Transverse colon (tissue), 4 donors: ENCODE measurements around the gene FGD4.

Experiments
- POLR2AphosphoS5 ChIP-seq, 3 donors: sonication (generic); formaldehyde crosslinking; IDR thresholded peaks; one replicate each; pipeline ENCODE4 v1.6.1; 2016; ENCODE audit warnings: antibody characterized with exemption in 3 of 3
- TF ChIP-seq, protein P1 (sequence below), 5 experiments: fragments of 200-600 bp in 3 of 5; fragments of 450-650 bp in 2 of 5; sonication (generic) in 3 of 5; IDR thresholded peaks; 1 replicate in 2 of 5; 2 replicates in 3 of 5; pipeline ENCODE4 v1.5.1; 2016 to 2017; ENCODE audit warnings: antibody characterized with exemption in 5 of 5, inconsistent platforms in 3 of 5, mild to moderate bottlenecking in 2 of 5, moderate library complexity in 1 of 5

DNA sequence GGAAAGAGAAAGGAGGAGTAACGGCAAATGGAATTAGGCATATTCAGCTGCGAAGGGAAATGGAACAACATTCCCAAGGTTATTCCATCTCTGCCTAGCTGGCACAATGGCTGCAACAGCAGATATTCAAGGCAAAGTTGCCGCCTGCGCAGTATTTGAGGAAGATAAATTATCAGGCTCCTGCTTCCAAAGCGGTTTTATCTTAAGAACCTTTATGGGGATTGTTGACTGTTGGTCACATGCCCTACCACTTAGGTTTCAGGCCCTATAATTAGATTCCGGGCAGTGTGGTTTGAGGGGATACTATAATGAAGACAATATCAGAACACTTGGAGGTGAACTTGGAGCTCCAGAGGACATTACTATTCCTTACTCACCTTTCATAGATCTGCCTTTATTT lies 99.7 kb downstream of the FGD4 start:
- TF ChIP-seq, protein P1, sequence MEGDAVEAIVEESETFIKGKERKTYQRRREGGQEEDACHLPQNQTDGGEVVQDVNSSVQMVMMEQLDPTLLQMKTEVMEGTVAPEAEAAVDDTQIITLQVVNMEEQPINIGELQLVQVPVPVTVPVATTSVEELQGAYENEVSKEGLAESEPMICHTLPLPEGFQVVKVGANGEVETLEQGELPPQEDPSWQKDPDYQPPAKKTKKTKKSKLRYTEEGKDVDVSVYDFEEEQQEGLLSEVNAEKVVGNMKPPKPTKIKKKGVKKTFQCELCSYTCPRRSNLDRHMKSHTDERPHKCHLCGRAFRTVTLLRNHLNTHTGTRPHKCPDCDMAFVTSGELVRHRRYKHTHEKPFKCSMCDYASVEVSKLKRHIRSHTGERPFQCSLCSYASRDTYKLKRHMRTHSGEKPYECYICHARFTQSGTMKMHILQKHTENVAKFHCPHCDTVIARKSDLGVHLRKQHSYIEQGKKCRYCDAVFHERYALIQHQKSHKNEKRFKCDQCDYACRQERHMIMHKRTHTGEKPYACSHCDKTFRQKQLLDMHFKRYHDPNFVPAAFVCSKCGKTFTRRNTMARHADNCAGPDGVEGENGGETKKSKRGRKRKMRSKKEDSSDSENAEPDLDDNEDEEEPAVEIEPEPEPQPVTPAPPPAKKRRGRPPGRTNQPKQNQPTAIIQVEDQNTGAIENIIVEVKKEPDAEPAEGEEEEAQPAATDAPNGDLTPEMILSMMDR (IDR thresholded peaks at IDR 0.05): no peak
- TF ChIP-seq POLR2AphosphoS5 (IDR thresholded peaks at IDR 0.05): no peak
